H9 (cell line): ENCODE measurements around the gene CWC22. TPM values are rescaled to one million over a fixed set of nuclear protein-coding genes. Genes with fewer than 3 reads are reported as not detected.

ENCODE experiments used
- DNase-seq: peaks from one replicate; pipeline ENCODE4 v3.0.0-alpha.2; 2017
- H2AFZ ChIP-seq: one replicate; pipeline ENCODE4 v1.6.1; 2013; ENCODE audit warnings: mild to moderate bottlenecking, low read length, control low read depth, moderate library complexity
- H2AK5ac ChIP-seq: 2 replicates; pipeline ENCODE4 v1.6.1; 2013; ENCODE audit warnings: low read length, control low read depth, mixed read lengths; ENCODE audit not compliant: insufficient read length
- H2BK120ac ChIP-seq: one replicate; pipeline ENCODE4 v1.6.1; 2013; ENCODE audit warnings: low read depth, mild to moderate bottlenecking, low read length, control low read depth, inconsistent platforms; ENCODE audit not compliant: poor library complexity, severe bottlenecking
- H2BK12ac ChIP-seq: 2 replicates; pipeline ENCODE4 v1.6.1; 2013; ENCODE audit warnings: low read length, control low read depth, mixed read lengths, low read depth; ENCODE audit not compliant: insufficient read length
- H2BK15ac ChIP-seq: 2 replicates; pipeline ENCODE4 v1.6.1; 2013; ENCODE audit warnings: low read depth, low read length, control low read depth
- H2BK20ac ChIP-seq: one replicate; pipeline ENCODE4 v1.6.1; 2013; ENCODE audit warnings: low read depth, mild to moderate bottlenecking, low read length, control low read depth, inconsistent platforms; ENCODE audit not compliant: poor library complexity, severe bottlenecking
- H2BK5ac ChIP-seq: 2 replicates; pipeline ENCODE4 v1.6.1; 2013; ENCODE audit warnings: low read length, control low read depth, mixed read lengths; ENCODE audit not compliant: insufficient read length
- H3K14ac ChIP-seq: 2 replicates; pipeline ENCODE4 v1.6.1; 2013; ENCODE audit warnings: low read length, control low read depth; ENCODE audit not compliant: insufficient read depth
- H3K18ac ChIP-seq: 2 replicates; pipeline ENCODE4 v1.6.1; 2013; ENCODE audit warnings: low read depth, mild to moderate bottlenecking, mixed read lengths, low read length, control low read depth; ENCODE audit not compliant: insufficient read length
- H3K23ac ChIP-seq: 2 replicates; pipeline ENCODE4 v1.6.1; 2013; ENCODE audit warnings: low read length, control low read depth, mixed read lengths, low read depth; ENCODE audit not compliant: insufficient read length
- H3K23me2 ChIP-seq: 2 replicates; pipeline ENCODE4 v1.6.1; 2013; ENCODE audit warnings: low read depth, mild to moderate bottlenecking, mixed read lengths, low read length, control low read depth; ENCODE audit not compliant: insufficient read length, poor library complexity, severe bottlenecking
- H3K27ac ChIP-seq: 2 replicates; pipeline ENCODE4 v1.5.1; 2013; ENCODE audit warnings: low read length, control low read depth, mixed read lengths, low read depth; ENCODE audit not compliant: insufficient read length
- H3K27me3 ChIP-seq: 2 replicates; pipeline ENCODE4 v1.6.1; 2013; ENCODE audit warnings: low read length, control low read depth, inconsistent platforms; ENCODE audit not compliant: insufficient read depth
- H3K4ac ChIP-seq: 2 replicates; pipeline ENCODE4 v1.6.1; 2013; ENCODE audit warnings: low read depth, mild to moderate bottlenecking, control low read depth, inconsistent platforms, low read length, moderate library complexity
- H3K4me1 ChIP-seq: 2 replicates; pipeline ENCODE4 v1.6.1; 2013; ENCODE audit warnings: low read length, control low read depth, inconsistent platforms; ENCODE audit not compliant: insufficient read depth
- H3K4me2 ChIP-seq: 2 replicates; pipeline ENCODE4 v1.6.1; 2013; ENCODE audit warnings: low read length, control low read depth, mixed read lengths; ENCODE audit not compliant: insufficient read length, insufficient read depth
- H3K56ac ChIP-seq: 2 replicates; pipeline ENCODE4 v1.6.1; 2013; ENCODE audit warnings: low read depth, mild to moderate bottlenecking, mixed read lengths, low read length, control low read depth; ENCODE audit not compliant: insufficient read length
- H3K79me1 ChIP-seq: 2 replicates; pipeline ENCODE4 v1.6.1; 2013; ENCODE audit warnings: low read depth, mild to moderate bottlenecking, moderate library complexity, low read length, control low read depth, inconsistent platforms; ENCODE audit not compliant: insufficient read depth, poor library complexity, severe bottlenecking
- H3K79me2 ChIP-seq: 2 replicates; pipeline ENCODE4 v1.6.1; 2013; ENCODE audit warnings: low read length, control low read depth, inconsistent platforms; ENCODE audit not compliant: insufficient read depth
- H3K9ac ChIP-seq: 2 replicates; pipeline ENCODE4 v1.6.1; 2013; ENCODE audit warnings: low read length, control low read depth, mixed read lengths; ENCODE audit not compliant: insufficient read length; ENCODE audit errors: extremely low read depth
- H3K9me3 ChIP-seq: one replicate; pipeline ENCODE4 v1.6.1; 2013; ENCODE audit warnings: low read depth, low read length, inconsistent platforms; ENCODE audit not compliant: control insufficient read depth
- H3T11ph ChIP-seq: one replicate; pipeline ENCODE4 v1.6.1; 2013; ENCODE audit warnings: mild to moderate bottlenecking, low read length, control low read depth, inconsistent platforms
- H4K20me1 ChIP-seq: one replicate; pipeline ENCODE4 v1.6.1; 2013; ENCODE audit not compliant: control insufficient read depth, insufficient read length, insufficient read depth
- H4K5ac ChIP-seq: 2 replicates; pipeline ENCODE4 v1.6.1; 2013; ENCODE audit warnings: low read depth, mild to moderate bottlenecking, mixed read lengths, low read length, control low read depth; ENCODE audit not compliant: insufficient read length
- H4K8ac ChIP-seq: replicated peaks from 2 replicates; pipeline ENCODE4 v1.6.1; 2013; ENCODE audit warnings: low read length, control low read depth, mixed read lengths, low read depth; ENCODE audit not compliant: insufficient read length
- H4K91ac ChIP-seq: 2 replicates; pipeline ENCODE4 v1.6.1; 2013; ENCODE audit warnings: low read depth, mild to moderate bottlenecking, moderate library complexity, mixed read lengths, low read length, control low read depth; ENCODE audit not compliant: insufficient read length
- H3K27ac Mint-ChIP-seq, 3 experiments: 2 replicates in 2 of 3; 3 replicates in 1 of 3; pipeline ENCODE4 v1.8.0; 2020 to 2021; ENCODE audit warnings: mixed read lengths in 3 of 3, mild to moderate bottlenecking in 1 of 3, moderate library complexity in 1 of 3
- H3K27me3 Mint-ChIP-seq: 2 replicates; pipeline ENCODE4 v1.8.0; 2021; ENCODE audit warnings: low read depth, mild to moderate bottlenecking, moderate library complexity, mixed read lengths
- H3K36me3 Mint-ChIP-seq, 3 experiments: 2 replicates in 2 of 3; 3 replicates in 1 of 3; pipeline ENCODE4 v1.8.0; 2020 to 2021; ENCODE audit warnings: low read depth in 3 of 3, mixed read lengths in 3 of 3; ENCODE audit not compliant: insufficient read depth in 1 of 3
- H3K4me1 Mint-ChIP-seq, 2 experiments: 2 replicates each; pipeline ENCODE4 v1.8.0; 2020; ENCODE audit warnings: mixed read lengths in 2 of 2
- H3K4me3 Mint-ChIP-seq, 2 experiments: 2 replicates in 1 of 2; 3 replicates in 1 of 2; pipeline ENCODE4 v1.8.0; 2020 to 2021; ENCODE audit warnings: mild to moderate bottlenecking in 2 of 2, mixed read lengths in 2 of 2, moderate library complexity in 1 of 2
- H3K9me3 Mint-ChIP-seq, 2 experiments: 2 replicates in 1 of 2; 3 replicates in 1 of 2; pipeline ENCODE4 v1.8.0; 2020; ENCODE audit warnings: mild to moderate bottlenecking in 2 of 2, mixed read lengths in 2 of 2, moderate library complexity in 1 of 2
- CTCF ChIP-seq: fragments of 200-600 bp; sonication (generic); conservative IDR thresholded peaks from 3 replicates; pipeline ENCODE4 v1.8.0; 2021; ENCODE audit warnings: antibody characterized with exemption, mild to moderate bottlenecking
- WGBS: extraction: QIAGEN DNeasy Blood & Tissue Kit; methylation state at CpG from one replicate; pipeline ENCODE4 v1.1.7; 2013; ENCODE audit warnings: missing lambda C conversion rate, low lambda C conversion rate, mixed read lengths; ENCODE audit not compliant: insufficient read length; ENCODE audit errors: extremely low coverage; 5-methylcytosine and 5-hydroxymethylcytosine counted together
- total RNA-seq: library from RNA; stranded (reverse); gene quantifications from 2 replicates; pipeline ENCODE4 v1.2.1, GENCODE V29; 2021

The CWC22 gene
- total RNA-seq, 1 experiment from 2014 or later: 43.4 TPM

- Mint-ChIP-seq H3K4me3 (no peak overlapping the region), H3K4me1 (no peaks in the 10 kb centered on the region; a peak in 1 of 4 replicates), H3K9me3 (no peaks in the 10 kb centered on the region), H3K27me3 (no peaks in the 10 kb centered on the region), H3K27ac (no peak overlapping the region), H3K36me3 (peaks cover 13 to 66% (median 64%) of the 10 kb centered on the region in 3 experiments; a peak in 6 of 7 replicates)
- no peak overlapping the region for H2AFZ ChIP-seq
- no peaks in the 10 kb centered on the region for H3K23me2 ChIP-seq
- no peak overlapping the region for H3K4ac ChIP-seq
- TF ChIP-seq CTCF: no peak
- H3K14ac ChIP-seq: no peak overlapping the region
- no peak for DNase-seq
- no peaks in the 10 kb centered on the region for H3K9me3 ChIP-seq
- no peaks in the 10 kb centered on the region for H3K79me1 ChIP-seq
- H2BK12ac ChIP-seq: no peak overlapping the region
- H3K79me2 ChIP-seq: no peaks in the 10 kb centered on the region
- H3K56ac ChIP-seq: no peak overlapping the region
- no peak overlapping the region for H2BK20ac ChIP-seq
- no peak overlapping the region for H4K5ac ChIP-seq
- no peaks in the 10 kb centered on the region for H3K27me3 ChIP-seq
- no peak overlapping the region for H4K91ac ChIP-seq
- H3K4me1 ChIP-seq: no peaks in the 10 kb centered on the region
- H4K20me1 ChIP-seq: no peaks in the 10 kb centered on the region
- no peak overlapping the region for H2BK120ac ChIP-seq
- H4K8ac ChIP-seq: no peak overlapping the region
- no peak overlapping the region for H3K27ac ChIP-seq
- H2BK5ac ChIP-seq: no peak overlapping the region
- no peak overlapping the region for H3T11ph ChIP-seq
- H3K23ac ChIP-seq: no peak overlapping the region
- H2BK15ac ChIP-seq: no peak overlapping the region
- no peak overlapping the region for H2AK5ac ChIP-seq
- no peak overlapping the region for H3K9ac ChIP-seq
- WGBS: no CpG with 5 or more reads among the region's 3 CpGs
- no peak overlapping the region for H3K18ac ChIP-seq
- H3K4me2 ChIP-seq: no peak overlapping the region
These were observed 57.7 kb downstream of the CWC22 start for GRCh38 chr2:179949438-179949837.
